Activated CD4-positive, alpha-beta T cell treated with anti-CD3 and anti-CD28 coated beads, Interleukin-2, amount 50 U/mL, for 24 hours (primary cell): Measurements from ENCODE around the gene LINGO3.

Experiments used
- DNase-seq, 2 donors: peaks; one replicate each; pipeline ENCODE4 v3.0.0-alpha.2; 2020; ENCODE audit warnings: low read depth in 1 of 2, low spot score in 1 of 2

LINGO3 gene

DNA sequence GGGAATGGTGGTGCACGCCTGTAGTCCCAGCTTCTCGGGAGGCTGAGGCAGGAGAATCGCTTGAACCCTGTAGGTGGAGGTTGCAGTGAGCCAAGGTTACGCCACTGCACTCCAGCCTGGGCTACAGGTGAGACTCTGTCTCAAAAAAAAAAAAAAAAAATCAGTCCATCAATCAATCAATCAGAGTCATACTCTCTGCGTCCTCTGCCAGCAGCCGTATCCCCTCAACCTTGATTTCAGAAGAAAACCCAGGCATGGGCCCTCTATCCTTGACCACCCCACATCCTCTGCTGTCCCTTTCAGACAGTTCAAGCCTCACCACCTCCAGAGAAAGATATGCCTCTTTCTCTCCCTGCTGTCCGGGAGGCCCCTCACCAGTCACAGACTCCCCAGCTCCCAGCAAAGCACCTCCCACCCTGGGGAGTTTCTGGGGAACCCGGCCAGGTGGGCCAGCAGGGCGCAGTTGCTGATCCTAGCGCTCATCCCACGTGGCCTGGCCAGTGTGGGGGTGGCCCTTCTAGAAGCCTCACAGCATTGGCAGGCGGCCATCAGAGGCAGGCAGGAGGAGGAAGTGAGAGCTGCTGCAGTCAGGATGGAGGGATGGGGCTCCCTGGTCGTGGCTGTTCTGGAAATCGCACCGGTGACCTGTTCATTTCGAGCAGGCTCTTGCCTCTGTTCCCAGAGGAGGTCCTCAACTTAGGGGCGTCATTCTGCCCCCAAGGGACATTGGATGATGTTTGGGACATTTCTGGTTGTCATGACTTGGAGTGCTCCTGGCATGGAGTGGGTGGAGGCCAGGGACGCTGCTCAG, 41.6 kb downstream of the LINGO3 start:
- DNase-seq: no peak

- DNase-seq: peak in 1 of 2 donors; percentile 33
Measured at GRCh38 chr19:2261438-2262172, 46.3 kb downstream of the LINGO3 start.

DNA sequence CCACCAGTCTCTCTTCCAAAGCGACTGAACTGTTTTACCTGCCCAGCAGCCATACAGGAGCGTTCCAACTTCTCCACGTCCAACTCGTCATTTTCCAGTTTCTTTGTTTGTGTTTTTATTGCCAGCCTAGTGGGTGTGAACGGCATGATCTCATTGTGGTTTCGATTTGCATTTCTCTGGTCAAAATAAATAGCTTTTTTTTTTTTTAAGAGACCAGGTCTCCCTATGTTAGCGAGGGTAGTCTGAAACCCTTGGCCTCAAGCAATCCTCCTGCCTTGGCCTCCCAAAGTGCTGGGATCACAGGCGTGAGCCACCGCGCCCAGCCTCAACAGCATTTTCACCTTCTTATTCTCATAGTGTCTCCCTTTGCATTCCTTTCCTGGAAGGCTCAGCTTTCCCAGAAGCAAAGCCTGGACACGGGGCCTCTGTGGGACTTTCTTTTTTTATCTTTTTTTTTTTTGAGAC, 47.6 kb downstream of the LINGO3 start:
- no peak for DNase-seq

- no peak for DNase-seq
Measured at GRCh38 chr19:2259336-2259735, 48.6 kb downstream of the LINGO3 start.
